ENCODE measurements around the gene DHRS7.

The DHRS7 gene

GRCh38 chr14:60174352-60175254 lies 9.4 kb upstream of the DHRS7 start:
- no peak for DNase-seq (ENCODE audit: low read depth, low spot score)
- Histone ChIP-seq H3K4me1 (ENCODE audit: insufficient read depth, insufficient read length) (no peaks in the 10 kb centered on the region), H3K9me3 (ENCODE audit: insufficient read depth, low read length) (peaks cover 9% of the 10 kb centered on the region; the same call in 1 of the 2 replicates), H3K4me3 (ENCODE audit: insufficient read length, low read depth) (no peak overlapping the region), H3K27me3 (ENCODE audit: insufficient read depth, insufficient read length) (no peaks in the 10 kb centered on the region), H3K9ac (ENCODE audit: insufficient read length, low read depth) (no peak overlapping the region), H3K36me3 (ENCODE audit: insufficient read depth, insufficient read length, low read length) (no peaks in the 10 kb centered on the region)
- no peak for TF ChIP-seq SUZ12 (IDR thresholded peaks at IDR 0.05; ENCODE audit: extremely low read depth, insufficient read depth, insufficient read length)

- no peak overlapping the region for H3K4me3 ChIP-seq (ENCODE audit: insufficient read length, low read depth)
- no peak overlapping the region for H3K9ac ChIP-seq (ENCODE audit: insufficient read length, low read depth)
- H3K4me1 ChIP-seq (ENCODE audit: insufficient read depth, insufficient read length): no peaks in the 10 kb centered on the region
- no peaks in the 10 kb centered on the region for H3K27me3 ChIP-seq (ENCODE audit: insufficient read depth, insufficient read length)
- TF ChIP-seq ZNF274 (IDR thresholded peaks at IDR 0.05; ENCODE audit: low read depth, low read length) (no peak), YY1 (IDR thresholded peaks at IDR 0.05; ENCODE audit: insufficient read depth, insufficient read length) (no peak), SUZ12 (IDR thresholded peaks at IDR 0.05; ENCODE audit: extremely low read depth, insufficient read depth, insufficient read length) (no peak)
- H3K9me3 ChIP-seq (ENCODE audit: insufficient read depth, low read length): peaks cover 9% of the 10 kb centered on the region; the same call in 1 of the 2 replicates
- H3K36me3 ChIP-seq (ENCODE audit: insufficient read depth, insufficient read length, low read length): no peaks in the 10 kb centered on the region
- DNase-seq (ENCODE audit: low read depth, low spot score): no peak
These were observed 6.5 kb upstream of the DHRS7 start for GRCh38 chr14:60171690-60172089.

GRCh38 chr14:60170948-60171347 lies 5.8 kb upstream of the DHRS7 start:
- no peaks in the 10 kb centered on the region for H3K4me1 ChIP-seq (ENCODE audit: insufficient read depth, insufficient read length)
- TF ChIP-seq YY1 (IDR thresholded peaks at IDR 0.05; ENCODE audit: insufficient read depth, insufficient read length): no peak
- no peak for TF ChIP-seq ZNF274 (IDR thresholded peaks at IDR 0.05; ENCODE audit: low read depth, low read length)
- TF ChIP-seq SUZ12 (IDR thresholded peaks at IDR 0.05; ENCODE audit: extremely low read depth, insufficient read depth, insufficient read length): no peak
- DNase-seq (ENCODE audit: low read depth, low spot score): no peak
- no peak overlapping the region for H3K9ac ChIP-seq (ENCODE audit: insufficient read length, low read depth)
- no peak overlapping the region for H3K4me3 ChIP-seq (ENCODE audit: insufficient read length, low read depth)
- H3K27me3 ChIP-seq (ENCODE audit: insufficient read depth, insufficient read length): peaks cover 4% of the 10 kb centered on the region
- H3K36me3 ChIP-seq (ENCODE audit: insufficient read depth, insufficient read length, low read length): no peaks in the 10 kb centered on the region
- peaks cover 9% of the 10 kb centered on the region; the same call in 1 of the 2 replicates for H3K9me3 ChIP-seq (ENCODE audit: insufficient read depth, low read length)

GRCh38 chr14:60169722-60170121 lies 4.5 kb upstream of the DHRS7 start:
- no peak for TF ChIP-seq ZNF274 (IDR thresholded peaks at IDR 0.05; ENCODE audit: low read depth, low read length)
- TF ChIP-seq SUZ12 (IDR thresholded peaks at IDR 0.05; ENCODE audit: extremely low read depth, insufficient read depth, insufficient read length): no peak
- TF ChIP-seq YY1 (IDR thresholded peaks at IDR 0.05; ENCODE audit: insufficient read depth, insufficient read length): no peak
- no peak overlapping the region for H3K4me3 ChIP-seq (ENCODE audit: insufficient read length, low read depth)
- no peak for DNase-seq (ENCODE audit: low read depth, low spot score)

GRCh38 chr14:60166142-60166541 lies 944 bp upstream of the DHRS7 start:
- no peak for DNase-seq (ENCODE audit: low read depth, low spot score)
- H3K9ac ChIP-seq (ENCODE audit: insufficient read length, low read depth): no peak overlapping the region
- peaks cover 9% of the 10 kb centered on the region for H3K27me3 ChIP-seq (ENCODE audit: insufficient read depth, insufficient read length)

More at GRCh38 chr14:60169722-60170121, 4.5 kb upstream of the DHRS7 start:
- Histone ChIP-seq H3K4me1 (ENCODE audit: insufficient read depth, insufficient read length) (no peaks in the 10 kb centered on the region), H3K27me3 (ENCODE audit: insufficient read depth, insufficient read length) (peaks cover 9% of the 10 kb centered on the region), H3K9ac (ENCODE audit: insufficient read length, low read depth) (no peak overlapping the region), H3K36me3 (ENCODE audit: insufficient read depth, insufficient read length, low read length) (no peaks in the 10 kb centered on the region), H3K9me3 (ENCODE audit: insufficient read depth, low read length) (peaks cover 9% of the 10 kb centered on the region; the same call in 1 of the 2 replicates)

GRCh38 chr14:60165547-60165876 lies 314 bp upstream of the DHRS7 start:
- H3K36me3 ChIP-seq (ENCODE audit: insufficient read depth, insufficient read length, low read length): peaks cover 2% of the 10 kb centered on the region
- H3K4me1 ChIP-seq (ENCODE audit: insufficient read depth, insufficient read length): no peaks in the 10 kb centered on the region
- no peak for DNase-seq (ENCODE audit: low read depth, low spot score)
- no peak for TF ChIP-seq SUZ12 (IDR thresholded peaks at IDR 0.05; ENCODE audit: extremely low read depth, insufficient read depth, insufficient read length)
- TF ChIP-seq YY1 (IDR thresholded peaks at IDR 0.05; ENCODE audit: insufficient read depth, insufficient read length): no peak
- no peak for TF ChIP-seq ZNF274 (IDR thresholded peaks at IDR 0.05; ENCODE audit: low read depth, low read length)
- H3K9me3 ChIP-seq (ENCODE audit: insufficient read depth, low read length): no peaks in the 10 kb centered on the region
- H3K9ac ChIP-seq (ENCODE audit: insufficient read length, low read depth): no peak overlapping the region
- peaks cover 9% of the 10 kb centered on the region for H3K27me3 ChIP-seq (ENCODE audit: insufficient read depth, insufficient read length)
- H3K4me3 ChIP-seq (ENCODE audit: insufficient read length, low read depth): peak overlapping the region; percentile 75

More at GRCh38 chr14:60166142-60166541, 944 bp upstream of the DHRS7 start:
- H3K4me1 ChIP-seq (ENCODE audit: insufficient read depth, insufficient read length): no peaks in the 10 kb centered on the region
- H3K36me3 ChIP-seq (ENCODE audit: insufficient read depth, insufficient read length, low read length): peaks cover 2% of the 10 kb centered on the region
- peaks cover 3% of the 10 kb centered on the region; the same call in 1 of the 2 replicates for H3K9me3 ChIP-seq (ENCODE audit: insufficient read depth, low read length)
- no peak overlapping the region for H3K4me3 ChIP-seq (ENCODE audit: insufficient read length, low read depth)
- no peak for TF ChIP-seq SUZ12 (IDR thresholded peaks at IDR 0.05; ENCODE audit: extremely low read depth, insufficient read depth, insufficient read length)
- TF ChIP-seq ZNF274 (IDR thresholded peaks at IDR 0.05; ENCODE audit: low read depth, low read length): no peak
- TF ChIP-seq YY1 (IDR thresholded peaks at IDR 0.05; ENCODE audit: insufficient read depth, insufficient read length): no peak

GRCh38 chr14:60164404-60164711 lies 840 bp downstream of the DHRS7 start:
- peaks cover 9% of the 10 kb centered on the region for H3K27me3 ChIP-seq (ENCODE audit: insufficient read depth, insufficient read length)
- H3K9me3 ChIP-seq (ENCODE audit: insufficient read depth, low read length): no peaks in the 10 kb centered on the region
- H3K4me1 ChIP-seq (ENCODE audit: insufficient read depth, insufficient read length): no peaks in the 10 kb centered on the region
- peak overlapping the region; percentile 85 for H3K9ac ChIP-seq (ENCODE audit: insufficient read length, low read depth)
- no peak for TF ChIP-seq YY1 (IDR thresholded peaks at IDR 0.05; ENCODE audit: insufficient read depth, insufficient read length)
- TF ChIP-seq SUZ12 (IDR thresholded peaks at IDR 0.05; ENCODE audit: extremely low read depth, insufficient read depth, insufficient read length): no peak
- no peak for TF ChIP-seq ZNF274 (IDR thresholded peaks at IDR 0.05; ENCODE audit: low read depth, low read length)
- no peak for DNase-seq (ENCODE audit: low read depth, low spot score)
- H3K4me3 ChIP-seq (ENCODE audit: insufficient read length, low read depth): peak overlapping the region; percentile 75
- peaks cover 2% of the 10 kb centered on the region for H3K36me3 ChIP-seq (ENCODE audit: insufficient read depth, insufficient read length, low read length)
